Kidney epithelial cell (primary cell): ENCODE results near the gene MPRIP. TPM values are rescaled to one million over a fixed set of nuclear protein-coding genes. Genes with fewer than 3 reads are reported as not detected.
A peak's percentile ranks its signal among the peaks of the same experiment; 100 is the strongest.

ENCODE experiments used
- DNase-seq: peaks from one replicate; pipeline ENCODE4 v3.0.0-alpha.2; 2010; ENCODE audit warnings: low read depth
- H3K27me3 ChIP-seq: 2 replicates; pipeline ENCODE4 v1.6.0; 2011; ENCODE audit warnings: low read length; ENCODE audit not compliant: control insufficient read depth, insufficient read depth
- H3K36me3 ChIP-seq: 2 replicates; pipeline ENCODE4 v1.5.1; 2011; ENCODE audit warnings: low read length; ENCODE audit not compliant: control insufficient read depth, insufficient read depth
- H3K4me3 ChIP-seq: 2 replicates; pipeline ENCODE4 v1.5.1; 2011; ENCODE audit warnings: low read depth, mild to moderate bottlenecking, control low read depth, low read length
- total RNA-seq: library from RNA; depleted of rRNA; stranded (reverse); fragments of >200 nt; gene quantifications from 2 replicates; pipeline ENCODE4 v1.2.3, GENCODE V29; 2015
- TF ChIP-seq, protein P1 (sequence below): IDR thresholded peaks from 2 replicates; pipeline ENCODE4 v1.5.1; 2011; ENCODE audit warnings: mild to moderate bottlenecking, moderate library complexity, low read length, control low read depth, inconsistent platforms; ENCODE audit not compliant: insufficient read depth, poor library complexity, severe bottlenecking

Gene MPRIP
- total RNA-seq, 1 donor from 2014 or later = 99.6 TPM

DNA sequence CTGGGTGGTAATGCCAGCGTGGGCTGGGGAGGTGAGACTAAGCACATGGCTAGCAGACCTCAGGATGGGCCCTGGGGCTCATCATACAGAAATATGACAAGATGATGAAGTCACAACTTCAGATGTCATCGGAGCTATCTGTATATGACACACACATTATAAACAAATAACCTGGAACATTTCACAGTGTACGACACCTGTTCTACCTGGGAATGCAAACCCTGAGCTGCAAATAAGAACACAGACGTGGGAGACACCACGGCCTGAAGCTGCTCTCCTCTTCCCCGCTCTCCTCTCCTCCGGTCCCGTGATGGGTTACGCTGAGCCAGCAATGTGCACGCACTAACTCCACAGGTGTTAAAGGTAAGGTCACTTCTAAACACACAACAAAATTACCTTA is 159.0 kb downstream of the MPRIP start:
- DNase-seq = no peak
- H3K4me3 ChIP-seq = no peak overlapping the region
- TF ChIP-seq, protein P1, sequence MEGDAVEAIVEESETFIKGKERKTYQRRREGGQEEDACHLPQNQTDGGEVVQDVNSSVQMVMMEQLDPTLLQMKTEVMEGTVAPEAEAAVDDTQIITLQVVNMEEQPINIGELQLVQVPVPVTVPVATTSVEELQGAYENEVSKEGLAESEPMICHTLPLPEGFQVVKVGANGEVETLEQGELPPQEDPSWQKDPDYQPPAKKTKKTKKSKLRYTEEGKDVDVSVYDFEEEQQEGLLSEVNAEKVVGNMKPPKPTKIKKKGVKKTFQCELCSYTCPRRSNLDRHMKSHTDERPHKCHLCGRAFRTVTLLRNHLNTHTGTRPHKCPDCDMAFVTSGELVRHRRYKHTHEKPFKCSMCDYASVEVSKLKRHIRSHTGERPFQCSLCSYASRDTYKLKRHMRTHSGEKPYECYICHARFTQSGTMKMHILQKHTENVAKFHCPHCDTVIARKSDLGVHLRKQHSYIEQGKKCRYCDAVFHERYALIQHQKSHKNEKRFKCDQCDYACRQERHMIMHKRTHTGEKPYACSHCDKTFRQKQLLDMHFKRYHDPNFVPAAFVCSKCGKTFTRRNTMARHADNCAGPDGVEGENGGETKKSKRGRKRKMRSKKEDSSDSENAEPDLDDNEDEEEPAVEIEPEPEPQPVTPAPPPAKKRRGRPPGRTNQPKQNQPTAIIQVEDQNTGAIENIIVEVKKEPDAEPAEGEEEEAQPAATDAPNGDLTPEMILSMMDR = no peak
- no peaks in the 10 kb centered on the region for H3K27me3 ChIP-seq
- no peaks in the 10 kb centered on the region for H3K36me3 ChIP-seq

DNA sequence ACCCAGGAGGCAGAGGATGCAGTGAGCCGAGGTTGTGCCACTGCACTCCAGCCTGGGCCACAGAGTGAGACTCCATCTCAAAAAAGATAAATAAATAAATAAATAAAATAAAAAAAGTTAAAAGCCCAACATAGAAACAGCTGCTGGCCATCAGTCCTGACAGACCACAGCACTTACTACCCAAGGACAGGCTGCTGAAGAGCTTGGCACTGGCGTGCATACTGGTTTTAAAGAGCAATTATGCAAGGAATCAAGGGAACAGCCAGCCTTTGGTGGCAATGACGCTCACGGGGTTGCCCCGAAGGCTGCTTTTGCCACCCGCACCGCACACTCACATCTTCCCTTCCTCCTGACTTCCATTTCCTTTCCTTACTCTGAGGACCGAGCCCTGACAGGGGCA is 159.7 kb downstream of the MPRIP start:
- TF ChIP-seq, protein P1 = no peak
- H3K27me3 ChIP-seq = no peaks in the 10 kb centered on the region
- no peak overlapping the region for H3K4me3 ChIP-seq
- H3K36me3 ChIP-seq = no peaks in the 10 kb centered on the region
- DNase-seq = no peak

DNA sequence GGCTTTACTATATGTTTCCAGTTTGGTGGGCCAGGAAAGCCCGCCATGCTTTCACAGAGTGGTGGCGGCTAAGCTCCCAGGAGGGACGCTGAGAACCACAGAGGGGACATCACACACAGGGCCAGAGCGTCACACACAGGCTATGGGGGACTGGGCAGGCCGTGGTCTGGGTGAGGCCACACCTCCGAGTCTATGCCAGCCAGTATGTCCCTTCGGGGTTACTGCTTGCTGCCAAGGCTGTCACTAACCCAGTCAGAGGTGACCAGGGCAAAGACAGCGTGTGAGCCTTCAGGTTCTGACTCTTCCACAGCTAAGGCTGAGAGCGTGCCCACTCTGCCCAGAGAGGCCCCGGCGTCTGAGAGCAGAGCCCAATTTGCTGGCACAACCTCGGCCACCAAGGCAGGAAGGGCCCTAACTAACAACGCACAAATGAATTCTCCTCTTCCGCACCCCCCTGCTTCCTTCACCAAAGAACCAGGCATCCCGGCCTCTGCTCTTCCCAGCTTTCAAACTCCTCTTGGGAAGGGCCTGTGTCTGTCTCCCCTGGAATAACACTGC is 161.0 kb downstream of the MPRIP start:
- no peaks in the 10 kb centered on the region for H3K27me3 ChIP-seq
- no peaks in the 10 kb centered on the region for H3K36me3 ChIP-seq
- TF ChIP-seq, protein P1 = no peak
- no peak overlapping the region for H3K4me3 ChIP-seq
- DNase-seq = no peak

DNA sequence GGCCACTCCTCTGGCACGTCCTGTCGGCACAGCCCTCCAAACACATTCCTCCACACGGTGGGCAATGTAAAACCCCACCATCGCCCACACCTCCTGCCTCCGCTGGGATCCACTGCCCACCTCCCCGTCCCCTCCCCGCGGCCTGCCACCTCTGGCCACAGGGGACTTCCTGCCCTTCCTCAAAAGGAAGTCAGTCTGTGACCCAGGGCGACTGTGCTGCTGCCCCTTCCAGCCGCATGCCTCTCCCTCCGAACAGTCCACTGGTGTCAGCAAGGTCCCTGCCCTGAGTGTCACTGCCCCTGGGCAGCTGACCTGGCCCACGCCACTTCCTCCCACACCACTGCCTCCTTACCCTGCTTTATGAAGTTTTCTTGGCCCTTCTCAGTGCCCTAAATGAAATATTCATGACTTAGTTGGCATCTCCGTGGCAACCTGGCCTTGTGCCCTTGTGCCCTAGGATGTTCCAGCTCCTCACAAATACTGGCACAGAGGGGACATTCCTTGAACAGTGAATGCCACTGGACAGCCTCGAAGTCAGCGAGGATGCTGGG is 161.9 kb downstream of the MPRIP start:
- TF ChIP-seq, protein P1 = no peak
- H3K36me3 ChIP-seq = no peaks in the 10 kb centered on the region
- no peaks in the 10 kb centered on the region for H3K27me3 ChIP-seq
- H3K4me3 ChIP-seq = no peak overlapping the region
- no peak for DNase-seq

DNA sequence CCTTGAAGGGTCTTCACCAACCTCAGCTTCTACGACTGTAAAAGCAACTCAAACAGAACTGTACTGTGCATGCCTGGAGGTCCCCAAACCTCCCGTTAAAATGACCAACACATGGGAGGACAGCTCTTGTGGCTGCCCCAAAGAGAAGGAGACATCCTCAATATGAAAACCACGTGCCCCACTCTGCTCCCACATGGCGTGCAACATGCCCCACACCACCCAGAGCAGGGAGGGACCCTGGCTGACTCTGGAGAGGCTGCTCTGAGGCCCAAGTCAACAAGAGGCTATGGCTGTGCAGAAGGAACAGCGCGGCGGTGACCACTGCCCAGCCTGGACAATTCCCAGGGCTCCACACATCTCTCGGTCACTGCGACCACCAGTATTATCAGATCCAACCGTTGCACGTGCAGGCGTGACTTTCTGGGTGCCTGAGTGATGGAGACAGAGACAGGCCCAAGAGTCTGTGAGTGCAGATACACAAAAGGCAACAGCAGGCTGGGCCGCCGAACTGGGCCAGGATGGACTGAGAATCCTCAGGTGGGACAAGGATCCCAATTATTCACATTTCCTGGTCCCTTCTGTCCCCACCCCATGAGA is 162.5 kb downstream of the MPRIP start:
- peak overlapping the region; percentile 48 for H3K4me3 ChIP-seq
- DNase-seq = no peak
- H3K27me3 ChIP-seq = no peaks in the 10 kb centered on the region
- H3K36me3 ChIP-seq = no peaks in the 10 kb centered on the region
- TF ChIP-seq, protein P1 = no peak
